Stimulated activated naive CD8-positive, alpha-beta T cell treated with anti-CD3 and anti-CD28 coated beads, Interleukin-15, amount 100 ng/mL, for 72 hours (primary cell): ENCODE results near the gene DOCK10.

Source experiments
- ATAC-seq: fragments of 150-1000 bp; cut with Tn5 transposase; 2 replicates; pipeline ENCODE4 v1.10.0; 2021; ENCODE audit warnings: mild to moderate bottlenecking, moderate library complexity
- DNase-seq, 2 donors: peaks; one replicate each; pipeline ENCODE4 v3.0.0; 2021 to 2022
- H3K27ac Mint-ChIP-seq, 2 donors: one replicate each; pipeline ENCODE4 v1.8.0; 2022; ENCODE audit warnings: mild to moderate bottlenecking in 2 of 2, mixed read lengths in 2 of 2, moderate library complexity in 2 of 2
- H3K27me3 Mint-ChIP-seq: one replicate; pipeline ENCODE4 v1.8.0; 2022; ENCODE audit warnings: mixed read lengths
- H3K4me1 Mint-ChIP-seq: one replicate; pipeline ENCODE4 v1.8.0; 2022; ENCODE audit warnings: mild to moderate bottlenecking, mixed read lengths
- H3K4me3 Mint-ChIP-seq, 2 donors: one replicate each; pipeline ENCODE4 v1.8.0; 2022; ENCODE audit warnings: mild to moderate bottlenecking in 2 of 2, mixed read lengths in 2 of 2, moderate library complexity in 1 of 2
- H3K9me3 Mint-ChIP-seq, 2 donors: one replicate each; pipeline ENCODE4 v1.8.0; 2022; ENCODE audit warnings: mixed read lengths in 2 of 2

DOCK10 gene

DNA sequence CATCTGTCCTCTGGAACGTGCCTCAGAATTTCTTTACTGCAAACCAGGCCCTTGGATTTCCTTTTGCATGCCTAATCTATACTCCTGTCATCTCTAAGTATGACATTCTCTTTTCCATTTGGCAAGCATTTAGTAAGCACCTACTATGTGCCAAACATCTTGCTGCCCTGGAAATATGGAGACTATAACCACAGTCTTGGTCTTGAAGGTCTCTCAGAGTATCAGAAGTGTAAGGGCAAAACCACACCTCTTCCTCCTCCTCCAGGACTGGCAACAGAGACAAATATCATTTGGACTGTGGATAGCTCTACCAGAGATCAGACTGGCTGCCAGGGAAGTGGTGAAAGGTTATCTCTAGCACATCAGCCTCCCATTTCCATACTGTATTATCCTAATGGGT is 11.4 kb downstream of the DOCK10 start:
- H3K4me3 Mint-ChIP-seq = peak overlapping the region; percentile 40 to 42
- DNase-seq (no peak), ATAC-seq (no peak)
- no peak overlapping the region for H3K27ac Mint-ChIP-seq
- peaks cover 0 to 3% of the 10 kb centered on the region in 2 donors for H3K9me3 Mint-ChIP-seq
- peaks cover 79% of the 10 kb centered on the region for H3K4me1 Mint-ChIP-seq
- H3K27me3 Mint-ChIP-seq = no peaks in the 10 kb centered on the region

DNA sequence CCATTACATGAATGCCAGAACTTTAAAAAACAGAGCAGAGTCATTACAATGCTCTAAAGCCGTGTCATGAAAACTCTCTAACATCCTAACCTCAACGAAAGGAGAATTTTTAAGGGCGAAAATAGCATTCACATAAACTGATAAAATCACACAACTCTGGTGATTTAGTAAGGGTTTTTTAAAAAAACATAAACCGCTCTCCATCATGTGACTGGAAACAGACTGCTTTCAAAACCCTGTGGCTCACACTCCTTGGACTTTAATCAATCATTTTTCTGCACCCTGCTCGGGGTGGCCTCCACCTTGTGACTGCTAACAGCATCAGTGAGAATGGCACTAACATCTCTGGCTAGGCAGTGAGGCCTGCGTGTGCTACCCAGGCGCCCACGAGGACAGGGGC is 12.1 kb downstream of the DOCK10 start:
- peak overlapping the region; percentile 27 to 62 for H3K4me3 Mint-ChIP-seq
- DNase-seq (peak in 1 of 2 donors; percentile 35), ATAC-seq (peak; percentile 61)
- H3K4me1 Mint-ChIP-seq = peaks cover 80% of the 10 kb centered on the region
- no peaks in the 10 kb centered on the region for H3K27me3 Mint-ChIP-seq
- peak overlapping the region in 1 of 2 donors; percentile 87 for H3K27ac Mint-ChIP-seq
- peaks cover 0 to 3% of the 10 kb centered on the region in 2 donors for H3K9me3 Mint-ChIP-seq

DNA sequence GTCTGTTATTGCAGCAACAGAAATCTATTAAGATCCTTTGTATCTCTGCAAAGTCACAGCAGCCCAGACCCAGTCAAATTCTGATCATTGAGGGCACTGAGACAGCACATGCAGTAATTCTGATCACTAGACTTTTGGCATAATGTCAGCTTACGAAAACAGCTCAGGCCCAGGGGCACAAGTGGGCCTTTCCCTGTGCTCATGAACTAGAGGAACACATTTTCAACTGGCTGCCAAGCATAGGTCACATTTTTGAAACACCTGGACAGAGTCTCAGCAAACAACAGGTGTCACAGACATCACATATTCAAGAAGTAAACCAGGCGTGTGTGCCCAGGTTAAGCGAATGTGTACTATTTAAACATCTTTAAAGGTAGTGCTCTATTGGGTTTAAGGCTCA is 13.7 kb downstream of the DOCK10 start:
- ATAC-seq (no peak), DNase-seq (no peak)
- Mint-ChIP-seq H3K4me3 (no peak overlapping the region), H3K27ac (no peak overlapping the region), H3K9me3 (peaks cover 0 to 3% of the 10 kb centered on the region in 2 donors), H3K4me1 (peaks cover 79% of the 10 kb centered on the region), H3K27me3 (no peaks in the 10 kb centered on the region)

DNA sequence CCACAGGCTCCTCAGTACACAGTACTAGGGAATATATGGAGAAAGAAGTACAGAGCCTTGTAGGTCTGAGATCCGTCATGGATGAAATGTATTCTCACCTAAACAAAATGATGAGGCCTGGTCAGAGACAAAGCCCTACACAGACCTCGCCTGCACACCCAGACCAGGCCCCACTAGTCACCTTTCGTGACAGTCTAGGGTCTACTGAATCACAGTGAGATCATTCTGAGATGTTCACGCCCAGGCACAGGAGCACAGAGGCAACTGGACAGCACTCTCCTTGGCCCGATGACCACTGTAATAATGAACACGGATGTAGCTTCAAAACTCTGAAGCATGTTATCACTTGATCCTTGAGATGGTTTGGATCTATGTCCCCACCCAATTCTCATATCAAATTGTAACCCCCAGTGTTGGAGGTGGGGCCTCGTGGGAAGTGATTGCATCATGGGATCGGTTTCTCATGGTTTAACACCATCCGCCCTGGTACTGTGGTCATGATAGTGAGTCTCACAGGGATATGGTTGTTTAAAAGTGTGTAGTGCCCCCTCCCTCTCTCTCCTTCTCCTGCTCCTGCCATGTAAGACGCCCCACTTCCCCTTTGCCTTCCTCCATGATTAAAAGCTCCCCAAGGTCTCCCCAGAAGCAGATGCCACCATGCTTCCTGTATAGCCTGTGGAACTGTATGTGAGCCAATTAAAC is 15.1 kb downstream of the DOCK10 start:
- H3K4me1 Mint-ChIP-seq = peaks cover 85% of the 10 kb centered on the region

DNA sequence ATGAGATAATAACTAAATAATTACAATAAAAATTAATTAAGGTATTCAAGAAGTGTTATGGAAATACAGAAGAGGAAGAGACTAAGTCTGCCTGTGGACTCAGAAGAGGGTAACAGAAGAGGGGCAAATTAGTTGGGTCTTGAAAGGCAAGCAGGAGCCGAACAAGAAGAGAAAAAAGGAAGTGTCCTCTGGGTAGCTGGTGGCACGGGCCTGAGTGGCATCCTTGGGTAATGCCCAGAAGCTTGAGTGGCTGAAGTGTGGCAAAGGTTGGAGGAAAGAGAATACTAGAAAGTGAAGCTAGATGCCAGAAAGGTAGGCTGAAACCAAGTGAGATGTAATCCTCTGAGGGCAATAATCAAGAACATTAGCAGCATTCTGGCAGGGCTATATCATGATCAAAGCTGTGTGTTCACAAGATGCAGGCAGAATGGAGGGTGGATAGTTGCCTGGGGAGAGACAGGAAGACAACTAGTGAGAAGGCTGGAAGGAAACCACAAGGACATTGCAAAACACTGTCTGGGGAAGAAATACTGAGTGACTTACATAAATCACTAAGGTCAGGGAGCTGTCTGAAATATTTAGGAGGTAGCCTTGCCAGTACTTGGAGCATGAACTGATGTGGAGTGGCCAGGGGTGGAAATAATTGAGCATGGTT is 16.2 kb downstream of the DOCK10 start:
- Mint-ChIP-seq H3K4me1 (peaks cover 84% of the 10 kb centered on the region), H3K9me3 (peaks cover 0 to 3% of the 10 kb centered on the region in 2 donors), H3K27me3 (no peaks in the 10 kb centered on the region), H3K4me3 (peak overlapping the region; percentile 6 to 27), H3K27ac (peak overlapping the region in 1 of 2 donors; percentile 13)
- DNase-seq (no peak), ATAC-seq (peak; percentile 34)

More for the DNA sequence above, 15.1 kb downstream of the DOCK10 start:
- DNase-seq = peak in 1 of 2 donors; percentile 34
- Mint-ChIP-seq H3K27me3 (no peaks in the 10 kb centered on the region), H3K4me3 (peak overlapping the region; percentile 38 to 67), H3K9me3 (peaks cover 0 to 3% of the 10 kb centered on the region in 2 donors), H3K27ac (peak overlapping the region; percentile 84 to 96)
- ATAC-seq = peak; percentile 77

DNA sequence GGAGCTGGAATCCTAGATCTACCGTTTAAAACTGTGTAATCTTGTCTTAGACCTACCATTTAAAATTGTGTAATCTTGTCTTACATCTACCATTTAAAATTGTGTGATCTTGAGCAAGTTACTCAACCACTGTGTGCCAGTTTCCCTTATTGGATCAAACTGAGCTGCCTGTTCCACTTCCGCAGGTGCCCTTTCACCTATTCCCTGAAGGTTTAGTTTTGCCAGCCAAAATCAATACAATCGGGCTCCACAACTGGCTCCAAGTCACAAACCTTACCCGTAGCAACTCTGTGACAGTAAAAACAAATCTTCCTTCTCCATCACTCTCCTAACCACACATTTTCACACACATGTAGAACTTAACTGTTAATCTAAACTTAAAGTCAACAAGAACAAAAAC is 20.1 kb downstream of the DOCK10 start:
- H3K9me3 Mint-ChIP-seq = no peaks in the 10 kb centered on the region
- H3K27ac Mint-ChIP-seq = no peak overlapping the region
- H3K27me3 Mint-ChIP-seq = no peaks in the 10 kb centered on the region
- ATAC-seq (no peak), DNase-seq (no peak)
- no peak overlapping the region for H3K4me3 Mint-ChIP-seq
- H3K4me1 Mint-ChIP-seq = peaks cover 91% of the 10 kb centered on the region

DNA sequence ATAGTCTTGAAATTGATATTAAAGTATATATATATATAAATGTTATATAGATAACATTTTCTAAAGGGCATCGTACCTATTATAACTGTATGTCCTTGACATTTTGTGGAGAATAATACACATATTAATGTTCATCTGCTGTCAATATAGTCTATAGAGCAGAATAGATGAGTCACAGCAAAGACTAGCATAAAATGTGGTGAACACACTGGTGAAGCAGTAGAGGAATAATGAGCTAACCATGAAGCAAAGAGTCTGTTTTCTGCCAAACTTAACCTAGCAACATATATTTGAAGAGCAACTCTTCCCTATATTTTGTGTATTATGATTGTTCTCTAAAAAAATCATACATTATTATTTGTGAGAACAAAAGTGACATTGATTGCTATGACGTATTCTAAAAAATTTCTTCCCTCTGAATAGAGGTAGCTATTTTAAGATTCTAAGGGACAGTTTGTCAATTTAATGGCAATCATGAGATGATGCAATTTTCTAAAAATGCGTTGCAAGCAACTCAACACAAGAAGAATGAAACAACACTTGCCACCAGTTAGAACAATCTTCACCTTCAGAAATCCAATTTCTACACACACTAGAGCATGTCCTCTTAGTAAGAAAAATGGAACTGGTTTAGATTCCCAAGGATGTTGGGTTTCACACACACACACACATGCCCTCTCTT is 22.0 kb downstream of the DOCK10 start:
- Mint-ChIP-seq H3K4me1 (peaks cover 84% of the 10 kb centered on the region), H3K27ac (peak overlapping the region; percentile 13 to 91), H3K27me3 (no peaks in the 10 kb centered on the region), H3K9me3 (no peaks in the 10 kb centered on the region), H3K4me3 (no peak overlapping the region)
- no peak for DNase-seq
- peak; percentile 88 for ATAC-seq

DNA sequence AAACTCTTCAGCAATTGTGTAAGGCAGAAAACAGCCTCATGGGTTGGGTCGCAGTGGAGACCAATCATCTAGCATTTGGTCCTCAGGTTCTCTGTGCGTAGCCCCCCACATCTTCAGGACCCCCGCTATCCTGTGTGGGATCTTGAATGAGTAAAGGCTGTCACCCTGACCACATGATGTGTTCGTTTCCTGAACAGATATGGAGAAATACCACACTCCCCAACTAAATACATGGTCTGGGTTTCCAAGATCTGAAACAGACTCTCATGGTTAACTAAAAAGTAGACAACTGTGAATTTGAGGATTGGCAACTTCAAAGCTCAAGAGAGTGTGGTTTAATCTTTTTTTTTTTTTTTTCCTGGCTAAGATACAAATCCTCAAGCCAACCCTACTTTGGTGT is 23.2 kb downstream of the DOCK10 start:
- Mint-ChIP-seq H3K27ac (no peak overlapping the region), H3K9me3 (no peaks in the 10 kb centered on the region), H3K4me1 (peaks cover 85% of the 10 kb centered on the region), H3K4me3 (no peak overlapping the region), H3K27me3 (no peaks in the 10 kb centered on the region)
- DNase-seq (no peak), ATAC-seq (no peak)

DNA sequence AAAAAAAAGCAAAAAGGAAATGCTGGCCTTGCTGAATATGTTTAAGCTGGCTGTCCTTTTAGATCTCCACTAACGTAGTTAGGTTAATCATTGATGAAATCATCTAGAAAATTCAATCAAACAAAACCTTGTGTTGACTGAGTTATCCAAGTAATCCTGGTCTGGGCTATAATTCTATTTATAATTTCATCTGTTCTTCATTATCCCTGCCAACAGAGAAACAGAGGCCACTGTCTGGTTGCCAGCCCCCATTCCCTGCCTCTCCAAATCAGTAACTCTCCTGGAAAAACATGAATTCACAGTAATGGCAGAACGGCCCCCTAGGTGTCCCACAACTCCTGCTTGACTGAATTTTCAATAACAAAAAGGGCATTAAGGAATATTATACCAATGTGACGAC is 24.6 kb downstream of the DOCK10 start:
- H3K4me3 Mint-ChIP-seq = no peak overlapping the region
- ATAC-seq (no peak), DNase-seq (no peak)
- no peaks in the 10 kb centered on the region for H3K27me3 Mint-ChIP-seq
- no peaks in the 10 kb centered on the region for H3K9me3 Mint-ChIP-seq
- no peak overlapping the region for H3K27ac Mint-ChIP-seq
- H3K4me1 Mint-ChIP-seq = peaks cover 86% of the 10 kb centered on the region

DNA sequence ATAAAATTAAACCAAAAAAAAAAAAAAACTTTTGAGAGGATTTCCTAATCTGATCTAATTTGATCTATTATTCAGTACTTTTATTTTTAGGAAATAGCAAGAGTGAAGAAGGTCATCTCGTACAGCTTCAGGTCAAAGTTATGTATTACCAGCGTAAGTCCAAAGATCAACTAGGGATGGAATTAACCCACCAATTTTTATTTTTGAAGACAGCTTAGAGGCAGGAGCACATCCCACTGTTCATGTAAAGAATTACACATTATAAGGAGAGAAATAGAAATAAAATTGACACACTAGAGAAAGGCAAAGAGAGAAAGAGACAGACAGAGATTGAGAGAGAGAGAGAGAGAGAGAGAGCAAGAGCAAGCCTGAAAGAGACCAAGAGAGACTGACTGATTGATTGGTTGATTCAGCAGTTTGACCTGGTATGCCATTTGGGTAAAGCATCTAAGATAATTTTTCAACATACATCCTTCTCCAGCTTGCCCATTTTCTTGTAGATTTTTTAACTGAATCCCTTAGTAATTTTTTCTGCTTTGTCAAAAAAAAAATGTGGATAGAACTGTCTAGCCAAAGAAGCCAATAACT is 25.1 kb downstream of the DOCK10 start:
- DNase-seq = no peak
- H3K27ac Mint-ChIP-seq = no peak overlapping the region
- peaks cover 85% of the 10 kb centered on the region for H3K4me1 Mint-ChIP-seq
- ATAC-seq = no peak
- H3K27me3 Mint-ChIP-seq = no peaks in the 10 kb centered on the region
- H3K4me3 Mint-ChIP-seq = no peak overlapping the region
- H3K9me3 Mint-ChIP-seq = no peaks in the 10 kb centered on the region

DNA sequence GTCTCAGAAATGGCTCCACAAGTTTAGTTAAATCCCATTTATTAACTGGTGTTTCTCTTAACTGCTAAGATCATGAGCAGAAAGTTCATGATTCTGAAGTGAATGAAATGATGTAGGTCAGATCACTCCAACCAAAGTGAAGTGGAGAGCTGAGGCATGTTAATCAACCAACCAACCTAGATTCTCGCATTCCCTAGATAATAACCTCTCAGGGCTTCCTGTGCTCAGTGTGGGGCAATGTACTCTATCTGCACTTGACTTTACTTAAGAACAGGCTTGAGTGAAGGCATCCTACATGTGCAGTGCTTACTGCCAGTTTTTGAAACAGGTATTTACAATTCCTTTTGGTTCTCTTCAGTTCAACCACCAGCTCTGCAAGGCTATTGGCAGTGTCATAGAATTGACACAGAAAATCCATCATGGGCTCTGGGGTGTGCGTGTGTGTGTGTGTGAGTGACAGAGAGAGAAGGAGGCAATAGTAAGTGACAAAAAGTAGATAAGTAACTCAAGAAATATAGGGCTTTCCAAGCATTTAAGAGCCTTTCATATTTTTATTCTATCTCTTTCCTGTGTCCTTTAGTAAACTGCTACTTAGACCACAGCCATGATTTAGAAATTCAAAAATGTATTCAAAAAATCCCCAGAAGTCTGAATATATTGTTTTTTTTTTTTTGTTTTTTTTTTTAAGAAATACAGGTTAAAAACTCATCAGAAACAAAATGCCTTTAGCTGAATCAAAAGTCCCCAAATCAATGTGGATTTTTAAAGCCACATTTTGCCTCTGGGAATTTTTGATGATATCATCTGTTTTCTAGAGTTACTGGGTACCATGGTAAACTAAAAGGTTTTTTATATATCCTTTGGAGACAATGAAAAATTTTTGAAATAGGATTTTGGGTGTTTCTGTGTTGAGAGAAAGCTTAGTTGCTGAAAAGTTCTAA is 28.6 kb downstream of the DOCK10 start:
- H3K27me3 Mint-ChIP-seq = no peaks in the 10 kb centered on the region
- peaks cover 87% of the 10 kb centered on the region for H3K4me1 Mint-ChIP-seq
- DNase-seq (no peak), ATAC-seq (peak; percentile 52)
- H3K9me3 Mint-ChIP-seq = no peaks in the 10 kb centered on the region
- peak overlapping the region in 1 of 2 donors; percentile 2 for H3K4me3 Mint-ChIP-seq
- peak overlapping the region in 1 of 2 donors; percentile 16 for H3K27ac Mint-ChIP-seq

DNA sequence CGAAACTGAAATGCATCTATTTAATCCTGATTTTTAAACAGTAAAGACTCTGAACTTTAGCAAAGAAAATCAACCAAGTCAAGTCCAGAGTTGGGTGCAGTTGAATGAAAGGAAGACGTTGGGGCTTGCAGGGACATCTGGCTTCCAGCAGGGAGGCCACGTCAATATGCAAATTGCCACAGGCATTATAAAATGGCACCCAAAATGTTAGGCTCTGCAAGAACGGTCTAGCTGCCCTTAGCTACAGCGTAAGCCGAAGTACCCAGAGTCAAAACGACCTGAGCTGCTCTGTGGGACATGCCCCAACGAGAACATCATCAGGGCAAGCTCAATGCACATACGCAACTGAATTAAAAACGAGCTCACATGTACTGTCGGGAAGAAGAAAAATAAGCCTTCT is 30.7 kb downstream of the DOCK10 start:
- no peak for ATAC-seq
- H3K27ac Mint-ChIP-seq = peak overlapping the region; percentile 78 to 93

DNA sequence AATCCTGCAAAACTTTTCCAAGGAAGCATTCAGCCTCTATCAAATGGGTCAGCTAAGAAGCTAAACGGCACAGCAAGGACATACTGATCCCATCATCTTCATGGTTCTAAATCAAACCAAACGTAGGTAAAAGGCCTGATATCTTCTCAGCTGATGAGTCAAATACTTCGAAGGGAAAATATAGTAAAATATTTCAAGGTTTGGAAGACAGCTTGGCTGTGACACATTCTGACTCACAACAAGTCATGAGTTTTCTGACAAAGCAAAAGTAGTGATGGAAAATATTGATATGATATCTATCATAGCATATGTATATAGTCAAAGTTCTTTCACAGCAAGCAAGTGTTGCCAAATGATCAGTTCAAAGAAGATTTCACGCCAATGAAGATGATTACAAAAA is 31.5 kb downstream of the DOCK10 start:
- DNase-seq = no peak
- Mint-ChIP-seq H3K9me3 (no peaks in the 10 kb centered on the region), H3K4me1 (peaks cover 99% of the 10 kb centered on the region), H3K27ac (peak overlapping the region; percentile 2 to 78), H3K27me3 (no peaks in the 10 kb centered on the region), H3K4me3 (peak overlapping the region; percentile 23 to 56)
- peak; percentile 68 for ATAC-seq

More for the DNA sequence above, 30.7 kb downstream of the DOCK10 start:
- peak overlapping the region in 1 of 2 donors; percentile 13 for H3K4me3 Mint-ChIP-seq
- H3K9me3 Mint-ChIP-seq = no peaks in the 10 kb centered on the region
- no peak for DNase-seq
- H3K4me1 Mint-ChIP-seq = peaks cover 94% of the 10 kb centered on the region
- H3K27me3 Mint-ChIP-seq = no peaks in the 10 kb centered on the region

DNA sequence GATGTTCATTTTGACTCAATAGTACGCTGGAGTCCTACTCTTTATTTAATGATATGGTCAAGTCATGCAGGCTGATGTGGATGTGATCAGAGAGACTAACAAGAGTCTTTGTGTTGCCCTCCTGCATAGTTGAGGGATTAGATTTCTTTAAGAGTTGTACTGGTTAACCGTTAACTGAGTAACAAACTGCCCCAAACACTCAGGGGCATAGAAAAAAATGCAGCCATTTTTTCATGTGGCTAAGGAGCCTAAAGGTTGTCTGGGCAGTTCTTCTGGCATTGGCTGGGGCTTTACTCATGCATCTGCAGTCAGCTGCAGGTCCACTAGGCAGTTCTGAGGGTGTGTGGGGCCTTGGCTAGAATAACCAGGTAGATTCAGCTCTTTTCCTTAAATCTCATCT is 32.5 kb downstream of the DOCK10 start:
- ATAC-seq (no peak), DNase-seq (no peak)
- Mint-ChIP-seq H3K9me3 (no peaks in the 10 kb centered on the region), H3K27ac (no peak overlapping the region), H3K27me3 (no peaks in the 10 kb centered on the region), H3K4me1 (peaks cover 95% of the 10 kb centered on the region), H3K4me3 (peak overlapping the region in 1 of 2 donors; percentile 18)

DNA sequence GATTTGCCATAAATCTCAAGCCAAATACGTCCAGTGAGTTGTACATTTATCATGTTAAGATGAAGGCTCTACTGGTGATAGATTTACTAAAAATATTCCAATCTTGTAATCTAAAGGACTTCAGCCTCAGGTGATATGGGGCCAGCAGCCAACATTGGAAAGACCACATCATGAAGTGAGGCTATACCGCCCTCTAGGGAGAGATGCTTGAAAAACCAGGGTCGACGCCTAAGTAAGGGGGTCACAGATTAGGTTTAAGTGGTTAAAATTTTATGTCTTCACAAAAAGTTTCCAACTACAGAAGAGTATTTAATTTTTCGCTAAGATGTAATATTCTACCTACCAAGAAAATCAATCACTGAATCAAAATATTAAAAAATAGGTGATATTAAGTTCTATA is 33.3 kb downstream of the DOCK10 start:
- Mint-ChIP-seq H3K27me3 (no peaks in the 10 kb centered on the region), H3K4me3 (peak overlapping the region; percentile 38), H3K9me3 (no peaks in the 10 kb centered on the region), H3K4me1 (peaks cover 95% of the 10 kb centered on the region), H3K27ac (no peak overlapping the region)
- DNase-seq = no peak
- ATAC-seq = no peak
